K562 (cell line): ENCODE data around the gene LRMDA. TPM values are rescaled to one million over a fixed set of nuclear protein-coding genes. Genes with fewer than 3 reads are reported as not detected.

Experiments used
- ATAC-seq: fragments of 200-7000 bp; cut with Tn5 transposase; 3 replicates; pipeline ENCODE4 v1.9.1; 2020; ENCODE audit warnings: moderate library complexity
- BruUV-seq: library from RNA; stranded (reverse); fragments of 400-500 nt; replicated peaks from 2 replicates; lab custom pipeline; 2021; lab: Mats Ljungman, UMichigan
- CTCF ChIA-PET: fragments of 300-600 bp; formaldehyde crosslinking; extraction: SDS; loops from one replicate; lab custom pipeline; 2021; ENCODE audit warnings: low intra/inter-chr PET ratio; lab: Yijun Ruan, JAX
- POLR2A ChIA-PET: fragments of 300-600, 350-650 bp; sonication (Branson Sonifier 250); formaldehyde crosslinking; extraction: SDS; loops from one replicate; lab custom pipeline; 2021; ENCODE audit warnings: antibody characterized with exemption, inconsistent platforms; lab: Yijun Ruan, JAX
- DNase-seq, 4 experiments: peaks; one replicate each; pipeline versions ENCODE4 v3.0.0 to v3.0.0-alpha.2; 2011 to 2018; ENCODE audit warnings: low spot score in 3 of 4, mixed read lengths in 3 of 4; ENCODE audit errors: extremely low read depth in 1 of 4
- FAIRE-seq: peaks from 2 replicates; lab custom pipeline; 2011; peaks lifted over from hg19 to GRCh38; lab: Jason Lieb, UNC
- H2AFZ ChIP-seq: 2 replicates; pipeline ENCODE4 v1.6.0; 2011; ENCODE audit warnings: low read depth, low read length, control low read depth, inconsistent platforms
- H3K27ac ChIP-seq: fragments of 200-600 bp; 3 replicates; pipeline ENCODE4 v1.8.0; 2011; ENCODE audit warnings: low read depth, mild to moderate bottlenecking, control low read depth, inconsistent platforms, low read length, moderate library complexity, mixed read lengths; ENCODE audit errors: extremely low read depth
- H3K27me3 ChIP-seq, 2 experiments: fragments of 300-600 bp in 1 of 2; 2 replicates in 1 of 2; 3 replicates in 1 of 2; pipeline versions ENCODE4 v1.6.0 to v1.8.0; 2011; ENCODE audit warnings: inconsistent platforms in 2 of 2, low read length in 2 of 2, mild to moderate bottlenecking in 1 of 2, mixed read lengths in 1 of 2, moderate library complexity in 1 of 2; ENCODE audit not compliant: control insufficient read depth in 2 of 2, insufficient read depth in 2 of 2
- H3K36me3 ChIP-seq: fragments of 300-600 bp; 3 replicates; pipeline ENCODE4 v1.8.0; 2011; ENCODE audit warnings: mild to moderate bottlenecking, low read length, inconsistent platforms; ENCODE audit not compliant: control insufficient read depth, insufficient read depth
- H3K4me1 ChIP-seq, 2 experiments: fragments of 200-600 bp in 1 of 2; replicated peaks in 1 of 2; 2 replicates in 1 of 2; 3 replicates in 1 of 2; pipeline versions ENCODE4 v1.5.1 to v1.8.0; 2011; ENCODE audit warnings: inconsistent platforms in 2 of 2, low read length in 2 of 2, mild to moderate bottlenecking in 1 of 2, mixed read lengths in 1 of 2, moderate library complexity in 1 of 2; ENCODE audit not compliant: control insufficient read depth in 2 of 2, insufficient read depth in 2 of 2
- H3K4me2 ChIP-seq: 2 replicates; pipeline ENCODE4 v1.6.1; 2011; ENCODE audit warnings: low read length, control low read depth, inconsistent platforms, mixed read lengths; ENCODE audit not compliant: insufficient read depth
- H3K4me3 ChIP-seq: fragments of 200-600 bp; sonication (generic), shearing (Covaris generic); 2 replicates; pipeline ENCODE4 v1.5.1; 2016; ENCODE audit warnings: control low read depth, inconsistent platforms
- H3K79me2 ChIP-seq: fragments of 200-600 bp; 3 replicates; pipeline ENCODE4 v1.8.0; 2011; ENCODE audit warnings: low read length, inconsistent platforms; ENCODE audit not compliant: control insufficient read depth, insufficient read depth
- H3K9ac ChIP-seq, 2 experiments: 2 replicates each; pipeline versions ENCODE4 v1.6.0 to v1.6.1; 2011; ENCODE audit warnings: low read depth in 2 of 2, low read length in 2 of 2, control low read depth in 1 of 2, inconsistent platforms in 1 of 2, mild to moderate bottlenecking in 1 of 2, mixed read lengths in 1 of 2; ENCODE audit not compliant: insufficient read depth in 1 of 2
- H3K9me1 ChIP-seq: one replicate; pipeline ENCODE4 v1.6.0; 2011; ENCODE audit warnings: inconsistent platforms, mild to moderate bottlenecking, low read length, moderate library complexity; ENCODE audit not compliant: control insufficient read depth, insufficient read depth
- H3K9me3 ChIP-seq: replicated peaks from 2 replicates; pipeline ENCODE4 v1.5.1; 2011; ENCODE audit warnings: low read depth, low read length, inconsistent platforms; ENCODE audit not compliant: control insufficient read depth, insufficient read depth
- H4K20me1 ChIP-seq: replicated peaks from 2 replicates; pipeline ENCODE4 v1.6.1; 2011; ENCODE audit warnings: low read length, inconsistent platforms, mixed read lengths; ENCODE audit not compliant: control insufficient read depth, insufficient read depth
- SAP30 ChIP-seq: fragments of 200-600 bp; sonication (generic); IDR thresholded peaks from 2 replicates; pipeline ENCODE4 v1.6.1; 2012; ENCODE audit warnings: borderline replicate concordance, low read depth, mild to moderate bottlenecking, moderate library complexity, low read length, control low read depth, inconsistent platforms; ENCODE audit not compliant: insufficient read depth, poor library complexity, severe bottlenecking
- ZNF197 ChIP-seq: fragments of 200-800 bp; sonication (Bioruptor generic); IDR thresholded peaks from 2 replicates; pipeline ENCODE4 v1.6.1; 2016; ENCODE audit warnings: low read depth, missing genetic modification characterization, missing compliant biosample characterization
- WGBS: fragments of 100-300 bp; shearing (Covaris generic); methylation state at CpG from one replicate; pipeline ENCODE4 v1.1.6; 2016; ENCODE audit warnings: low coverage, mixed read lengths; ENCODE audit not compliant: insufficient coverage; ENCODE audit errors: missing lambda C conversion rate; 5-methylcytosine and 5-hydroxymethylcytosine counted together
- in situ Hi-C: fragments of 300-500 bp; cut with MboI; formaldehyde crosslinking; loops from 4 replicates; pipeline ENCODE4 v1.15.0; 2018; ENCODE audit warnings: inconsistent platforms, mixed read lengths
- intact Hi-C: fragments of 100-400 bp; cut with micrococcal nuclease; formaldehyde crosslinking; loops from 2 replicates; pipeline ENCODE4 v1.14.2; 2022
- polyA plus RNA-seq, 8 experiments: library from polyadenylated mRNA; depleted of rRNA in 4 of 8; stranded (reverse) in 5 of 8; unstranded in 3 of 8; fragments of >200 nt; fragmentation: Nextera tagmentation in 2 of 8; fragmentation: Illumina TruSeq in 1 of 8; extraction: Ambion mirVana in 2 of 8; extraction: Trizol in 1 of 8; gene quantifications; 2 replicates each; pipeline versions ENCODE4 v1.2.1 to v1.2.3, GENCODE V29; 2011 to 2014; ENCODE audit warnings: inconsistent platforms in 1 of 8, missing spikeins in 1 of 8
- total RNA-seq, 7 experiments: library from RNA; depleted of rRNA in 6 of 7; stranded (reverse); fragments of >200 nt in 6 of 7; fragmentation: Illumina TruSeq in 2 of 7; extraction: Trizol in 2 of 7; gene quantifications; 2 replicates each; pipeline versions ENCODE4 v1.2.1 to v1.2.3, GENCODE V29; 2011 to 2021; ENCODE audit warnings: low replicate concordance in 1 of 7

The LRMDA gene
- total and polyA plus RNA-seq, 9 of the 15 experiments (the other 6 are each of a cell fraction or from before 2014, with no cell fraction given), result 0.25 TPM; not detected in 8

- BruUV-seq, result no TSS peak
- H3K4me1 ChIP-seq, result no peaks in the 10 kb centered on the region; a peak in 1 of 5 replicates
- no peaks in the 10 kb centered on the region for H3K36me3 ChIP-seq
- in situ Hi-C loops (no loop called here), intact Hi-C loops (no loop called here)
- no peak overlapping the region for H3K4me3 ChIP-seq
- WGBS, result 6% methylated on average over 3 of the region's 3 CpGs
- peak overlapping the region; percentile 21; the same call in 1 of the 3 replicates for H3K27ac ChIP-seq
- POLR2A ChIA-PET, result interaction anchor here (0.9 to 1.1 kb wide), 2 partner anchors 21 to 27 kb away, joined by 3 read pairs; no protein-coding TSS in a partner anchor
- no peak overlapping the region for H3K9ac ChIP-seq
- no peak for DNase-seq
- CTCF ChIA-PET, result no interaction called here
- H3K9me3 ChIP-seq, result no peaks in the 10 kb centered on the region
- FAIRE-seq, result no peak
- no peak for ATAC-seq
- no peaks in the 10 kb centered on the region for H3K9me1 ChIP-seq
- no peaks in the 10 kb centered on the region for H3K79me2 ChIP-seq
- H4K20me1 ChIP-seq, result no peaks in the 10 kb centered on the region
- peaks cover 0 to 4% of the 10 kb centered on the region in 2 experiments; a peak in 1 of 5 replicates for H3K27me3 ChIP-seq
- H3K4me2 ChIP-seq, result no peak overlapping the region
- TF ChIP-seq SAP30 (no peak), ZNF197 (CRISPR knock-in tag) (0 out of 2 replicates have a peak, but pooled peaks have one; percentile 21)
- H2AFZ ChIP-seq, result peak overlapping the region; percentile 37; the same call in 1 of the 2 replicates
Observed at GRCh38 chr10:75773813-75774782, 342.7 kb downstream of the LRMDA start.
